ENCODE results near the gene LLGL2. TPM values are rescaled to one million over a fixed set of nuclear protein-coding genes. Genes with fewer than 3 reads are reported as not detected.
"Not testable (repeated sequence)": the region's sequence is repeated elsewhere in the genome, so short reads cannot be mapped to it uniquely, and the experiment has no call there.

Gene LLGL2
- total and polyA plus RNA-seq, 5 donors from 2014 or later = 13.6 to 44.1 (median 17.5) TPM

DNA sequence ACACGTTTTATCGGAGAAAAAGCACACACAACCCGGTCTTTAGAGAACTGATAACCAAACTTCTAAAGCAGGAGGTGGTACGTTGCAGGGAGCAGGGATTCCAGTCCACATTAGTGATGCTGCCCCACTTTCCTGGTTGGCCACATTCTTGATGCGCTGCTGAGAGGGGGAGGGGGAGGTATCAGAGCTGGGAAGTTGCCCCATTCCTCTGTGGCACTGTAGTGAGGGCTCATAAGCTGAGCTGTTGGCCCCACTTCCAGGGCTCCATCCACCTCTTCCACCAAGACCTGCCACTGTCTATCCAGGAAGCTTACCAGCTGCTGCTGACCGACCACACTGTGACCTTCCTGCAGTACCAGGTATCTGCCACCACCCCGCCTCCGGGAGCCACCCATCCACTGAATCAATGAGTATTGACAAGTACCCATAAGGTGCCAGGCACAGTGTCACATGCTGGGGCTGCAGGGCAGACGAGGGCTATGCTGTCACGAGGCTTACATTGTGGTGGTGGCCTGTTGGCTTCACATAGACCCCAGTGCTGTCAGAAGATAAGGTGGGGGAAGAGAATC lies 8.1 kb upstream of the LLGL2 start:
- Mint-ChIP-seq H3K4me1 (peaks cover 9 to 27% (median 15%) of the 10 kb centered on the region in 4 donors), H3K4me3 (peak overlapping the region; percentile 77 to 90 (median 86)), H3K9me3 (no peaks in the 10 kb centered on the region), H3K27ac (peak overlapping the region; percentile 88 to 97 (median 94)), H3K36me3 (peaks cover 4% of the 10 kb centered on the region), H3K27me3 (peaks cover 10% of the 10 kb centered on the region)
- DNase-seq = peak in 1 of 3 donors; percentile 47
- Histone ChIP-seq H3K9me3 (ENCODE audit: control insufficient read depth in 2 of 2, low read length in 2 of 2) (no peaks in the 10 kb centered on the region), H3K4me3 (ENCODE audit: low read depth, low read length) (peak overlapping the region; percentile 77), H3K36me3 (ENCODE audit: control insufficient read depth, insufficient read depth, low read length) (peaks cover 6% of the 10 kb centered on the region), H3K4me1 (ENCODE audit: control insufficient read depth, insufficient read depth, low read length, poor library complexity, severe bottlenecking) (peaks cover 37% of the 10 kb centered on the region), H3K27me3 (ENCODE audit: control insufficient read depth, insufficient read depth, low read length) (no peaks in the 10 kb centered on the region), H3K27ac (ENCODE audit: insufficient read depth, low read length, poor library complexity, severe bottlenecking) (peak overlapping the region; percentile 58)
- no peak for ATAC-seq (ENCODE audit: low read depth in 2 of 2)

DNA sequence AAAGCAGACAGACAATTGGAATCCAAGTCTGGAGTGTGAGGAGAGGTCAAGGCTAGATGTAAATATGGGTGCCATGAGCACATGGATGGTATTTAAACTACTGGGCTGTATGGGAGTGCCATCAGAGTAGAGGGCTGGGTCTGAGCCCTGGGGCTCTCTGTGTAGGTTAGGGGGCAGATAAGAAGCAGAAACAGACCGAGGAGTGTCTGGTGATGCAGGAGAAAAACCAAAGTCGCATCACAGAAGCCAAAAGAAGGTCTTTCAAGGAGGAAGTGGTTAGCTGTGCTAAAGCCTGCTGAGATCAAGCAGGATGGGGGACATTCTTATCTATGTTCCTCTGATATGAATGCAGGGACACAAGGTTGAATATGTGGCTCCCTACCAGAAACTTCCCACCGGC lies 7.3 kb upstream of the LLGL2 start:
- H3K36me3 Mint-ChIP-seq = peaks cover 6% of the 10 kb centered on the region
- ATAC-seq (ENCODE audit: low read depth in 2 of 2) = peak; percentile 40 to 43
- peaks cover 37% of the 10 kb centered on the region for H3K4me1 ChIP-seq (ENCODE audit: control insufficient read depth, insufficient read depth, low read length, poor library complexity, severe bottlenecking)

DNA sequence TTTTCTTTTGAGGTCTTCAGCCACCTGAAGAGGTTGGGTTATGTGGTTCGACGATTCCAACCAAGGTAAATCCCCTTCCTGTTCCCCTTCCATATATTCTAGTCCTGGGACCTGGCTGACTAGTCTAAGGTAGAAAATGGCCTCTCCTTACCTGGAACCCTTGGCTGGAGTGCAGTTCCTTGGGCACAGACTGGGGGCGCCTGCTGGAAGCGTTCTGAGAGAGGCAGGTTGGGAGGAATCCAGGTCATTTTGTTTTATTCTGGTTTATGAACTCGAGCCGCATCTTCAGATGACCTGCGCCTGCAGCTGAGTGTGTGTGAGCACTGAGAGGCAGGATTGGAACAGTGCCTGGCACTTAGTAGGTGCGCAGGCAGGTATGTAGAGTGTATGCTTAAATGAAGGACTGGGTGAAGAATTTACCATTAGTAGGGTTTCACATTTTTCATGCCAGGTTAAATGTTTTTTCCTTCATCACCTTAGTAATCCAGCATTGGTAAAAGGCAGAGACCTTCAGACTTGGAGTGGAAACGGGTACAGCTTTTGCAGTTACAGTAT lies 6.4 kb upstream of the LLGL2 start:
- Mint-ChIP-seq H3K4me1 (peaks cover 9 to 27% (median 15%) of the 10 kb centered on the region in 4 donors), H3K27ac (peak overlapping the region in 1 of 3 donors; percentile 94), H3K36me3 (peaks cover 7% of the 10 kb centered on the region), H3K4me3 (peak overlapping the region; percentile 77 to 90 (median 86)), H3K9me3 (no peaks in the 10 kb centered on the region), H3K27me3 (no peaks in the 10 kb centered on the region)
- Histone ChIP-seq H3K27me3 (ENCODE audit: control insufficient read depth, insufficient read depth, low read length) (no peaks in the 10 kb centered on the region), H3K4me1 (ENCODE audit: control insufficient read depth, insufficient read depth, low read length, poor library complexity, severe bottlenecking) (peaks cover 37% of the 10 kb centered on the region), H3K36me3 (ENCODE audit: control insufficient read depth, insufficient read depth, low read length) (peaks cover 11% of the 10 kb centered on the region), H3K9me3 (ENCODE audit: control insufficient read depth in 2 of 2, low read length in 2 of 2) (no peaks in the 10 kb centered on the region), H3K27ac (ENCODE audit: insufficient read depth, low read length, poor library complexity, severe bottlenecking) (no peak overlapping the region), H3K4me3 (ENCODE audit: low read depth, low read length) (no peak overlapping the region)
- no peak for ATAC-seq (ENCODE audit: low read depth in 2 of 2)
- DNase-seq = no peak

More for the DNA sequence above, 7.3 kb upstream of the LLGL2 start:
- H3K4me3 Mint-ChIP-seq = peak overlapping the region; percentile 77 to 90 (median 86)
- peak overlapping the region; percentile 77 for H3K4me3 ChIP-seq (ENCODE audit: low read depth, low read length)
- H3K9me3 Mint-ChIP-seq = no peaks in the 10 kb centered on the region
- no peaks in the 10 kb centered on the region for H3K27me3 ChIP-seq (ENCODE audit: control insufficient read depth, insufficient read depth, low read length)
- H3K27ac ChIP-seq (ENCODE audit: insufficient read depth, low read length, poor library complexity, severe bottlenecking) = peak overlapping the region; percentile 58
- H3K27ac Mint-ChIP-seq = peak overlapping the region; percentile 88 to 94 (median 92)
- no peaks in the 10 kb centered on the region for H3K9me3 ChIP-seq (ENCODE audit: control insufficient read depth in 2 of 2, low read length in 2 of 2)
- DNase-seq = peak in 2 of 3 donors; percentile 78 to 84
- H3K4me1 Mint-ChIP-seq = peaks cover 9 to 27% (median 15%) of the 10 kb centered on the region in 4 donors
- peaks cover 7% of the 10 kb centered on the region for H3K36me3 ChIP-seq (ENCODE audit: control insufficient read depth, insufficient read depth, low read length)
- peaks cover 5% of the 10 kb centered on the region for H3K27me3 Mint-ChIP-seq

DNA sequence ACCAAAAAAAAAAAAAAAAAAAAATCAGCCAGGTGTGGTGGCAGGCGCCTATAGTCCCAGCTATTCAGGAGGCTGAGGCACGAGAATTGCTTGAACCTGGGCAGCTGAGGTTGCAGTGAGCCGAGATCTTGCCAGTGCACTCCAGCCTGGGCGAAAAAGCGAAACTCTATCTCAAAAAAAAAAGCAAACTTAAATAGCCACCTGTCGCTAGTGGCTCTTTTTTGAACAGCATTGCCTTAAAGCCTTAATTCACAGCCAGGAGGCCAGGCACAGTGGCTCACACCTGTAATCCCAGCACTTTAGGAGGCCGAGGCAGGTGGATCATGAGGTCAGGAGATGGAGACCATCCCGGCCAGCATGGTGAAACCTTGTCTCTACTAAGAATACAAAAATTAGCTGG lies 5.1 kb upstream of the LLGL2 start:
- peaks cover 39% of the 10 kb centered on the region for H3K4me1 ChIP-seq (ENCODE audit: control insufficient read depth, insufficient read depth, low read length, poor library complexity, severe bottlenecking)
- Mint-ChIP-seq H3K4me1 (peaks cover 9 to 30% (median 15%) of the 10 kb centered on the region in 4 donors), H3K4me3 (peak overlapping the region in 1 of 4 donors; percentile 88)
- not testable (repeated sequence) for H3K27ac Mint-ChIP-seq; H3K36me3 Mint-ChIP-seq; ATAC-seq (ENCODE audit: low read depth in 2 of 2); H3K9me3 Mint-ChIP-seq; H3K9me3 ChIP-seq (ENCODE audit: control insufficient read depth in 2 of 2, low read length in 2 of 2); H3K27me3 ChIP-seq (ENCODE audit: control insufficient read depth, insufficient read depth, low read length); H3K4me3 ChIP-seq (ENCODE audit: low read depth, low read length); H3K27me3 Mint-ChIP-seq; DNase-seq; H3K27ac ChIP-seq (ENCODE audit: insufficient read depth, low read length, poor library complexity, severe bottlenecking)
- H3K36me3 ChIP-seq (ENCODE audit: control insufficient read depth, insufficient read depth, low read length) = peaks cover 11% of the 10 kb centered on the region

DNA sequence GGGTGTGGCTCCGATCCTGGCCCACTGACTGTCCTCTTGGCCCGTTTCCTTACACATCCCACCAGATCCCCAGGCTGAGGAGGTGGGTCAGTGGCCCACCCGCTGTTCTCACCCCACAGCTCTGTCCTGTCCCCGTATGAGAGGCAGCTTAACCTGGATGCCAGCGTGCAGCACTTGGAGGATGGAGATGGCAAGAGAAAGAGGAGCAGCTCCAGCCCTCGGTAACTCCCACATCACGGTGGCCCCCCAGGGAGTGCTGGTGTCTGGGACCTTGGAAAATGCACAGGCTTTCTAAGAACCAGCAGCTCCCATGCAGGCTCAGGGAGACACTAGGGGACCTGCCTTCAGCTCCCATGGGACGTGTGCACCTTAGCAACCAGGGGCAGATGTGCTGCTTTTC lies 4.2 kb upstream of the LLGL2 start:
- Histone ChIP-seq H3K4me1 (ENCODE audit: control insufficient read depth, insufficient read depth, low read length, poor library complexity, severe bottlenecking) (peaks cover 40% of the 10 kb centered on the region), H3K9me3 (ENCODE audit: control insufficient read depth in 2 of 2, low read length in 2 of 2) (no peaks in the 10 kb centered on the region), H3K27ac (ENCODE audit: insufficient read depth, low read length, poor library complexity, severe bottlenecking) (no peak overlapping the region), H3K27me3 (ENCODE audit: control insufficient read depth, insufficient read depth, low read length) (no peaks in the 10 kb centered on the region), H3K4me3 (ENCODE audit: low read depth, low read length) (no peak overlapping the region), H3K36me3 (ENCODE audit: control insufficient read depth, insufficient read depth, low read length) (peaks cover 11% of the 10 kb centered on the region)
- Mint-ChIP-seq H3K27me3 (no peaks in the 10 kb centered on the region), H3K4me1 (peaks cover 9 to 32% (median 16%) of the 10 kb centered on the region in 4 donors), H3K27ac (no peak overlapping the region), H3K9me3 (no peaks in the 10 kb centered on the region), H3K36me3 (peaks cover 7% of the 10 kb centered on the region), H3K4me3 (peak overlapping the region in 1 of 4 donors; percentile 88)
- DNase-seq = no peak
- ATAC-seq (ENCODE audit: low read depth in 2 of 2) = no peak

DNA sequence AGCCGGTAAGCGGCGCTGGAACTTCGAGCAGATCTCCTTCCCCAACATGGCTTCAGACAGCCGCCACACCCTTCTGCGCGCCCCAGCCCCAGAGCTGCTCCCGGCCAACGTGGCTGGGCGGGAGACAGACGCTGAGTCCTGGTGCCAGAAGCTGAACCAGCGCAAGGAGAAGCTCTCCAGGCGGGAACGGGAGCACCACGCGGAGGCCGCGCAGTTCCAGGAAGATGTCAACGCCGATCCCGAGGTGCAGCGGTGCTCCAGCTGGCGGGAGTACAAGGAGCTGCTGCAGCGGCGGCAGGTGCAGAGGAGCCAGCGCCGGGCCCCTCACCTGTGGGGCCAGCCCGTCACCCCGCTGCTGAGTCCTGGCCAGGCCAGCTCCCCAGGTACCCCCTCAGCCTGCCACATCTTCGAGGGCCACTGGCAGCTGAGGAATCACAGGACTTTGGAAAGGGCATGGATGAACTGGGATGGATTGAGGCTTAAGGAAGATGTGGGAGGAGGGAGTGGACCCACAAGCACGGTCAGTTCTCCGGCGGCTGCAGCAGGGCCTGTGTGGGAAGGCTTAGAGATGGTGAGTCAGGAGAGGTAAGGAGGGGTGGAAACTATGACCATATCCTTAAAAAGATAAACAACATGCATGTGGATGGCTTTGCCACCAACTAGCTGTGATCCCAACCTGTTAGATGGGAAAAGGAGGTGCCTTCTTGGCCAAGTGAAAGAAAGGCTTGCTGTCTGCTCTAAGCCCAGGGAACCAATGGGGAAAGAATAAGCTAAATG lies 3.4 kb upstream of the LLGL2 start:
- Mint-ChIP-seq H3K4me3 (peak overlapping the region in 1 of 4 donors; percentile 15), H3K27me3 (no peaks in the 10 kb centered on the region)
- H3K27ac ChIP-seq (ENCODE audit: insufficient read depth, low read length, poor library complexity, severe bottlenecking) = no peak overlapping the region

DNA sequence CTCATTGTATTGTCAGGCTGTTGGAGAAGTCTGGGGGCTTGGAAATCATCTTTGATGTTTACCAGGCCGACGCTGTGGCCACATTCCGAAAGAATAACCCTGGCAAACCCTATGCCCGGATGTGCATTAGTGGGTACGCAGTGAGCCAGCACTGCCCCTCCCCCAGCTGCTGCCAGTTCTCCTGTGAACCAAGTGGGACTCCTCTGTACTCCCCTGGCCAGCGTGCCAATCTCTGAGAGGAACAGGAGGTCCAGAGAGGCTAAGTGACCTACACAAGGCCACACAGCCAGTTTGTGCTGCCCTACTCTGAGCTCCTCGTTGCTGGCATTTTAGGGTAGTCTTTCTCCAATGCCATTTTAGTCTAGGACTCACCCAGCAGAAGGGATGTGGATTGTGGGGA lies 1.9 kb upstream of the LLGL2 start:
- H3K27ac ChIP-seq (ENCODE audit: insufficient read depth, low read length, poor library complexity, severe bottlenecking) = no peak overlapping the region
- Mint-ChIP-seq H3K9me3 (no peaks in the 10 kb centered on the region), H3K27me3 (no peaks in the 10 kb centered on the region), H3K4me3 (peak overlapping the region in 2 of 4 donors; percentile 39 to 85), H3K4me1 (peaks cover 2 to 25% (median 12%) of the 10 kb centered on the region in 4 donors), H3K36me3 (peaks cover 4% of the 10 kb centered on the region), H3K27ac (no peak overlapping the region)
- no peaks in the 10 kb centered on the region for H3K9me3 ChIP-seq (ENCODE audit: control insufficient read depth in 2 of 2, low read length in 2 of 2)
- H3K4me3 ChIP-seq (ENCODE audit: low read depth, low read length) = no peak overlapping the region
- peaks cover 24% of the 10 kb centered on the region for H3K4me1 ChIP-seq (ENCODE audit: control insufficient read depth, insufficient read depth, low read length, poor library complexity, severe bottlenecking)
- no peak for ATAC-seq (ENCODE audit: low read depth in 2 of 2)
- H3K36me3 ChIP-seq (ENCODE audit: control insufficient read depth, insufficient read depth, low read length) = peaks cover 11% of the 10 kb centered on the region
- H3K27me3 ChIP-seq (ENCODE audit: control insufficient read depth, insufficient read depth, low read length) = no peaks in the 10 kb centered on the region
- DNase-seq = no peak

More for the DNA sequence above, 3.4 kb upstream of the LLGL2 start:
- no peaks in the 10 kb centered on the region for H3K27me3 ChIP-seq (ENCODE audit: control insufficient read depth, insufficient read depth, low read length)
- Mint-ChIP-seq H3K36me3 (peaks cover 7% of the 10 kb centered on the region), H3K4me1 (peaks cover 9 to 38% (median 24%) of the 10 kb centered on the region in 4 donors), H3K27ac (no peak overlapping the region), H3K9me3 (no peaks in the 10 kb centered on the region)
- ATAC-seq (ENCODE audit: low read depth in 2 of 2) (no peak), DNase-seq (no peak)
- no peaks in the 10 kb centered on the region for H3K9me3 ChIP-seq (ENCODE audit: control insufficient read depth in 2 of 2, low read length in 2 of 2)
- H3K36me3 ChIP-seq (ENCODE audit: control insufficient read depth, insufficient read depth, low read length) = peaks cover 11% of the 10 kb centered on the region
- H3K4me1 ChIP-seq (ENCODE audit: control insufficient read depth, insufficient read depth, low read length, poor library complexity, severe bottlenecking) = peaks cover 39% of the 10 kb centered on the region
- H3K4me3 ChIP-seq (ENCODE audit: low read depth, low read length) = no peak overlapping the region

Measured in CD4-positive, CD25-positive, alpha-beta regulatory T cell (primary cell).